HG03575 (cell line): ENCODE results near the gene HDHD2.
A peak's percentile ranks its signal among the peaks of the same experiment; 100 is the strongest.
"Not testable (repeated sequence)": the region's sequence is repeated elsewhere in the genome, so short reads cannot be mapped to it uniquely, and the experiment has no call there.

Source experiments
- ATAC-seq: cut with Tn5 transposase; IDR thresholded peaks from one replicate; pipeline ENCODE4 v1.9.1; 2021; ENCODE audit not compliant: unreplicated experiment, insufficient number of reproducible peaks, low FRiP score; ENCODE audit errors: extremely low read depth

HDHD2 gene, protein sequence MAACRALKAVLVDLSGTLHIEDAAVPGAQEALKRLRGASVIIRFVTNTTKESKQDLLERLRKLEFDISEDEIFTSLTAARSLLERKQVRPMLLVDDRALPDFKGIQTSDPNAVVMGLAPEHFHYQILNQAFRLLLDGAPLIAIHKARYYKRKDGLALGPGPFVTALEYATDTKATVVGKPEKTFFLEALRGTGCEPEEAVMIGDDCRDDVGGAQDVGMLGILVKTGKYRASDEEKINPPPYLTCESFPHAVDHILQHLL

DNA sequence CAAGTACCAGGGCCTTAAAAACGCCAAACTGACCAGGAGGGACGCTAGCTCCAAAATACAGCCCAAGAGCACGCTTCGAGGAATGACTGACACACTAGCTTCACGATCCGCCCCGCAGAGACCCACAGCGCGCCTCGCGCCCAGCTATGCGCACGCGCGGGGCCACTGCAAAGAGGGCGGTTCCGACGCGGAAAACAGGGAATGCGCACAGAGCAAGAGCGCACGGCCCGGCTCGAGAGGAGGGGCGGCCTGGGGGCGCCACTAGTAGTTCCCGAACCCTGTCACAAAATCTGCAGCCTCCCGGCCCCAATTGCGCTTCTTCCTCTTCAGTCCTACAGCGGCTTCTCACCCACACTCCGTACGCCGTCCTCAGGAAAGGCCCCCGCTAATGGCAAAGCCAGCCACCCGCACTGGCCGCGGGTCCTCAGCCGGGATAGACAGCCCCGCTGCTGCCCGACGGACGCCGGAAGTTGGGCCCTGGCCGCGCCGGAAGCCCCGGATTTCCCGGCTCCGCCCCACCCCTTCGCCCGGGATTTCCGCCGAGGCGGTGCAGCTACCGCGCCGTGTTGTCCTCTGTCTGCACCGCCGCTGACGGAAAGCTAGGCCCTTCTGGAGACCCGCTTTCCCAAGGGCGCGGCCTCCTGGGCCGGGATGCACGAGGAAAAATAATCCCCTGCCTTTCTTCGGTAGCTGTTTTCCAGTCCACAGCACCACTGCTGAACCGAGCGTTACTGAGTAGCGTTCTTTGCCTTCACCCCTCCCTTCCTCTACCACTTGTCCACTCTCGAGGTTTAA, at the start of gene HDHD2:
Gene HDHD2 (minus strand): TSS at position 472 of the 795 bp plus-strand sequence. CDS start 14,061 bp downstream, outside the sequence.
- no peak for ATAC-seq

DNA sequence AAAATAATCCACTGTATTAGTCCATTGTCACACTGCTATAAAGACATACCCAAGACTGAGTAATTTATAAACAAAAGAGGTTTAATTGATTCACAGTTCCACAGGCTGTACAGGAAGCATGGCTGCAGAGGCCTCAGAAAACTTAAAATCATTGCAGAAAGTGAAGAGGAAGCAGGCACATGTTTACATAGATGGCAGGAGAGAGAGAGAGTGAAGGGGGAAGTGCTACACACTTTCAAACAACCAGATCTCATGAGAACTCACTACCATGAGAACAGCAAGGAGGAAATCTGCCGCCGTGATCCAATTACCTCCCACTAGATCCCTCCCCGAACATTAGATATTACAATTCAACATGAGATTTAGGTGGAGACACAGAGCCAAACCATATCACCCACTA, 45.7 kb upstream of the HDHD2 start:
- ATAC-seq = not testable (repeated sequence)

DNA sequence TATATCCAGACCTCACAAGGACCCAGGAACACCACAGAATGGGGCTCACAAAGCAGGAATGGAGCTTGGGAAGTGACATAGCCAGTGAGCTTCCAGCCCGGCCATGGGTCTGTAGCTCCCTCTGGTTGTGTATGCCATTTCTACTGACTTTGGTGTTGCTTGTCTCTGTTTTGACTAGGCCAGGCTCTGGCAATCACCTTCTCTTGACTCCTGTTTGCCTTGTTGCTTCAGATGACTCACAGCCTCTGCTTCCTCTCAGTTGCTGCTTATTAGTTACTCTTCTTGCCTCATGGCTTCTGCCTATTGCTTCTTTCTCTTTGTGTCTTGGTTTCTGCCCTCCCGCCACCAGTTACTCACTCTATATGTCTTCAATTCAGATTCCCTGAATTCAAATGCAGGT, 41.7 kb upstream of the HDHD2 start:
- no peak for ATAC-seq

DNA sequence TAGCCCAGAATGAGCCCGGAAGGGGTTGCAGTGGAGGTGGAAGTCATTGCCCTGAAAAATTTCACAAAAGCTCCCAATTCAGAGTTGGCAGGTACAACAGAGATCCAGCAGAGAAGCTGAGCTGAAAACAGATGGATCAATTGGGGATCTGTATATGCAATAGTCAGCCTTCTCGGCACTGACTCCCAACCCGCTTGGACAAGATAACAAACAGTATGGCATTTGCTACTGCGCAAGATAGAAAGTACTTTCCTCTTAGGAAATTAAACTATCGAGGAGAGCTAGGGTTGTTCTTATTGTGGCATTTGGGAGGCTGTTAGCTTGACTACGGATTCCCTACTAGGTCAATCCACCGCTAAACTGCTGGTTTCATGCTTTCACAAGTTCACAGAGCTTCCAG, 37.4 kb upstream of the HDHD2 start:
- ATAC-seq = no peak

DNA sequence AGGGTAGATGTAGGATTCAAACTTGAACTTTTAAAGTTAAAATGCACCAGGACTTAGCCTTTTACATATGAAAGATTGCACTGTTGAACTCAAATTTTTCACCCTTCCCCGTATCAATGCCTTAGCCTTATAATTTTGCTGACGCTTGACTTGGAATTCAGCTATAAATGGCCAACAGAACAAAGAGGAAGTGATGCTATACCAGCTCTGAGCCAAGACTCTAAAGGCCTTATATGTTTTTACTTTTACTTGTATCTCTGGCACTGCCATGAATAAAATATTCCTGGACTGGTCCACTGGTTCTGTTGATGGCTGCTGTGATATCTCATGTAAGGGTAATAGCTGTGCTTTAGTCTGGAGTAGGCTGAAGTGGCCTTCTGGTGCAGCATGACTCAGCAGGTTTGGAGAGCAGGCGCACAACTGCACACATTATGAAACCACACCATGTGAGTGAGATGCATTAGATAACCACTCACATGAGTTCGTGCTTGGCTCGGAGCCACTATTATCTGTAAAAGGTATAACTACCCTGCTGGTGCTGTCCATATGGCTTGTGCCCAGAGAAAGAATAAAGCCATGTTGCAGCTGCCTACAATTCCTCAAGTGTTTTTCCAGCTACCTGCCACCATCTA, 34.2 kb upstream of the HDHD2 start:
- no peak for ATAC-seq

DNA sequence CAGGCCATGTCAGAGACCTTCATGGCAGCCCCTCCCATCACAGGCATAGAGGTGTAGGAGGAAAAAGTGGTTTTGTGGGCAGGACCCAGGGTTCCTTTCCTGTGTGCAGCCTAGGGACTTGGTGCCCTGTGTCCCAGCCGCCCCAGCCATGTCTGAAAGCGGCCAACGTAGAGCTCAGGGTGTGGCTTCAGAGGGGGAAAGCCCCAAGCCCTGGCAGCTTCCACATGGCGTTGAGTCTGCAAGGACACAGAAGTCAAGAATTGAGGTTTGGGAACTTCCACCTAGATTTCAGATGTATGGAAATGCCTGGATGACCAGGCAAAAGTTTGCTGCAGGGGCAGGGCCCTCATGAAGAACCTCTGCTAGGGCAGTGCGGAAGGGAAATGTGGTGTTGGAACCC, 31.9 kb upstream of the HDHD2 start:
- ATAC-seq = not testable (repeated sequence)

DNA sequence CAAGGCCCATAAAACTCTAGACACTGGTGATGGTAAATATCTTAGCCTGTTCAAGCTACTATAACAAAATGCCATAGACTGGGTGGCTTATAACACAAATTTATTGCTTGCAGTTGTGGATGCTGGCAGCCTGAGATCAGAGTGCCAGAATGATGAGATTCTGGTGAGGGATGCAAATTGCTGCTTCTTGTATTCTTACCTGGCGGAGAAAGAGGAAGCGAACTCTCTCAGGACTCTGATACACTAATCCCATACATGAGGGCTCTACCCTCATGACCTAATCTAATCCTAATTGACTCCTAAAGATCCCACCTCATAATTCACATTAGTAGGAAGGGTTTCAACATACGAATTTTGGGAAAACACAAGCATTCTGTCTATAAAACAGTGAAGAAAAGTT, 30.5 kb upstream of the HDHD2 start:
- ATAC-seq = no peak

DNA sequence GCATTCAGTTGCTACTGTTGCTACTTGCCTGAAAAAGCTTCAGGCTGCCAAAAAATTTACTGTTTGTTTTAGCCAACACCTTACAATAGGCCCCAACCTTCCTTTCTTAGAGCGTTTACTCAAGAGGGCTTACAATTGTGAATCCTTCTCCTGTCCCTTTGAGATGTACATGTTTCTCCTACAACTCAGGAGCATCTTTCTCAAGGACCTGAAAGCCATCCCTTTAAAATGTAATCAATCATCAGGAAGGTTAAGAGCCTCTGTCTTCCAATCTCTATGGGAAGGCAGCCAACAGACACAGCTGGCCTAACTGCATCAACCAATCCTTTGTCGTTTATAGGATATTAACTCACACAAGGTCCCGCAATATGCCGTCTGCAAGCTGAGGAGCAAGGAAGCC, 29.2 kb upstream of the HDHD2 start:
- ATAC-seq = no peak

DNA sequence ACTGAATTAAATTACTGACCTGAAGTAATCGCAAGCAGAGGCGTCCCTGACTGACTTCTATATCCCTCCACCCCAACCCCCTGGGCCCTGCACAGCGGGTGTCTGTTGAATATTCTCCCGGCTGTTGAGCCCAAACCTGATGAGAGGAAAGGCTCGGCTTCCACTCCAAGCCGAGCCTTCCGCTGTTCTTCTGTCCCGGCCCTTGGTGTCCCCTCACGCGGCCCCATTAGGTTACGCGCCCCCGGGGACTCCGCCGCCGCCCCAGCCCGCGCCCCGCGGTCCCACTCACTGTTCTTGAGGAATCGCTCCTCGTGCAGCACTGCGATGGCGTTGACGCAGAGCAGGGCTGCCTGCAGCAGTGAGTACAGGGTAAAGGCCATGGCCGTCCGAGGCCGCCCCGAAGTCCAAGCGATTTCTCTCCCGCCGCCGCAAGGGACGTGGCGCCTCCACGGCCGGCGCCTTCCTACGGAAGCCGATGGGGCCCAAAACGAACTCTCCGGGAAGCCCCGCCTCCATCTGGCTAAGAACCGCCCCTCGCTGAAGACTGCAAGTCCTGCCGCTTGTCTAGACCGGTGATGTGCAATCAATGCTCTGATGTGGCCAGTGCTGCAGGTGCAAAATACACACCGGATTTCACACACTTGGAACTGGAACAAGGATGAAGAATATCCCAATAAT, 25.7 kb upstream of the HDHD2 start, which contains the start of gene IER3IP1:
Gene IER3IP1 (minus strand): TSS at position 467 of the 678 bp plus-strand sequence. CDS start 87 bp downstream, at position 380.
- no peak for ATAC-seq

DNA sequence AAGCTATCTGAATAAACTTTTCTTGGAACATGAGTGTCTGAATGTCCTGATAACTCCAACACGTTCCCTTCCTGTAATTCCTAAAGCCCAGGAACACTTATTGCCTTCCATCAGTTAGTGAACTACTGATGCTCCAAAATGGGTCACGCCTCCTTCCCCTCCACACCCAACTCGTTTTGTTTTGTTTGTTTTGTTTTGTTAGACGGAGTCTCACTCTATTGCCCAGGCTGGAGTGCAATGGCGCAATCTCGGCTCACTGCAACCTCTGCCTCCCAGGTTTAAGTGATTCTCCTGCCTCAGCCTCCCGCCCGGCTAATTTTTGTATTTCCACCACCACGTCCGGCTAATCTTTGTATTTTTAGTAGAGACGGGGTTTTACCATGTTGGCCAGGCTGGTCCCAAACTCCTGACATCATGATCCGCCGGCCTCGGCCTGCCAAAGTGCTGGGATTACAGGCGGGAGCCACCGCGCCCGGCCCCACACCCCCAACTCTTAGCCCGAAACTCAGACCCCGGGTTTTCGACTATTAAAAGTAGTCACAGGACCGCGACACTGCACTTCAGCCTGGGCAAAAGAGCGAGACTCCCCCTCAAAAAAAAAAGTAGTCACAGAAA, 25.1 kb upstream of the HDHD2 start:
- no peak for ATAC-seq

DNA sequence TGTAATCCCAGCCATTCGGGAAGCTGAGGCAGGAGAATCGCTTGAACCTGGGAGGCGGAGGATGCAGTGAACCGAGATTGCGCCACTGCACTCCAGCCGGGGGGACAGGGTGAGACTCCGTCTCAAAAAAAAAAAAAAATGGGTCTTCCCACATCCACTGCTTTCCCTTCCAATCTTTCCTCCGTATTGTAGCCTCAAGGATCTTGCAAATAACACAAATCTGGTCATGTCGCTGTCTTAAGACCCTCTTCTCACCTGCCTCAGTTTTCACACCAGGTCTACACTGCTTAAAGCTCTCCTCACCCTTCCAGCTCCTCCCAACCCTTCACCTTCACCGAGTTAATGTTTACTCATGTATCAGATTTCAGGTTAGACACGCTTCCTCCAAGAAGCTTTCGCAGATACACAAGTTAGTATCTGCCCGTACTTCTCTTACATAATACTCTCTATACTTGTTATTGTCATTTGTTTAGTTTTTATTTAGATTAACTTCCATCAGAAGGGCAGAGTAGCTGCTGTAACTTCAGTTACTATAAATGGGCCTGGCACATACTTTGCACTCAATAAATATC, 24.3 kb upstream of the HDHD2 start:
- no peak for ATAC-seq

DNA sequence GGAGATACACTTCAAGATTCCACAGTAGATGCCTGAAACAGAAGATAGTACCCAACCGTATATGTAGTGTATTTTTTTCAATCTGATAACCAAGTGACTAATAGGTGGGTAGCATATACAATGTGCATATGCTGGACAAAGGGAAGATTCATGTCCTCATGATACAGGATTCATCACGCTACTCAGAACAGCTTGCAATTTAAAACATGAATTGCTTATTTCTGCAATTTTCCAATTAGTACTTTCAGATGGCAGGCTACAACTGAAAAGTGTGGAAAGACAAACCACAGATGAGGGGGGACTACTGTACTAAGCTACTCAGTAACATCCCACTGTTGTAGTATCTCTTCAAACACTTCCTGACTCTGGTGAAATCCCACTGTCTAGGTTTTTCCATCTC, 22.2 kb upstream of the HDHD2 start:
- ATAC-seq = no peak

DNA sequence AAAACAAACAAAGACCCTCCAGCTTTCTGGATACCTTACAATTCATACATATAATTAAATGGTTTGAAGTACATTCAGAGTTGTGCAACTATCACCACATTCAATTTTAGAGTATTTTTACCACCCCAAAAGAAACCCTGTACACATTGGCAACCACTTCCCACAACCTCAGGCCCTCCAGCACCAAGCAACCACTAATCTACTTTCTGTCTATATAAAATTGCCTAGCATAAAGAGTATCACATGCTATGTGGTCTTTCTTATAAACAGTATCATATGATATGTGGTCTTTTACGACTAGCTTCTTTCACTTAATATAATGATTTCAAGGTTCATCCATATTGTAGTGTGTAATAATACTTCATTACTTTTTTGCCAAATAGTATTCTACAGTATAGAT, 18.6 kb upstream of the HDHD2 start:
- no peak for ATAC-seq

DNA sequence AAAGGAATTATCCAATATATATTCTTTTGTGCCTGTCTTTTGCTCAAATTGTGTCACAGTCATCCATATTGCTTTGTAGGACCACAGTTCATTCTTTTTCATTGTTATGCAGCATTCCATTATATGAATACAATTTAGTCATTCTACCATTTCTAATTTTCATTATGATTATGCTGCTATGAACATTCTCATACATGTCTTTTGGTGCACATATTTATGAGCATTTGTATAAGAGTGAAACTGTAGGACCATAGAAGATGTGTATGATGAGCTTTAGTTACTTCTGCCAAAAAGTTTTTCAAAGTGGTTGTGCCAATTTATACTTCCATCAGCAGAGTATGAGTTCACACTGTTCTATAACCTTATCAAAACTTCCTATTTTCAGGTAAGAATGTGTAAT, 18.2 kb upstream of the HDHD2 start:
- ATAC-seq = no peak

DNA sequence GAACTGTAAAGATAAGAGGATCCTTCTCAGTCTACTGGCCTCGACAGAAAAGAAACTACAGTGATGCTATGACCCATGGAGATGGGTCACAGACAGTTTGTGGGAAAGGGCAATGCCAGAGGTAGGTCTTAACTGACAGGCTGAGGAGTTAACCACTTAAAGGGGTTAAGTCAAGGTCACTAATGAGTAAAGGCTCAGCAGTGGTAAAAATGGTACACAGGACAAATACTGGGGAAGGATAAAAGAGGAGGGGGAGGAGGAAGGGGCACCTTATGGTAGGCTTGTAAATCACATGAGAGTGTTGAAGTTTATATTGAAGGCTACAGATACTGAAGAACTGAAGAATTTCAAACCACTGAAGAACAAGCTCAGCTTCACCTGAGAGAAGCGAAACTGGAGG, 16.0 kb upstream of the HDHD2 start:
- no peak for ATAC-seq

DNA sequence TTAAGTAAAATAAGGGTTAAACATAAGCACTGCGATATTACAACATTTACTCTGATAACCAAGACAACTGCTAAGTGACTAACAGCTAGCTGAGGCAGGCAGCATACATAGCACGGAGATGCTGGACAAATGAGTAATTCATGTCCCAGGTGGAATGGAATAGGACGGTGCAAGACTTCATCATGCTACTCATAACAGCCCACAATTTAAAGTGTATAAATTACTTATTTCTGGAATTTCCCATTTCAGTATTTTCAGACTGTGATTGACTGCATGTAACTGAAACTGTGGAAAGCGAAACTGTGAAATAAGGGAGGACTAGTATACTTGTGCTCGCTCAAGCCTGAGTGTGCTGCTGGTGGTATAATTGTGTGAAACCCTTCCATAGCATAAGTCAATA, 12.9 kb upstream of the HDHD2 start:
- ATAC-seq = peak; percentile 53

DNA sequence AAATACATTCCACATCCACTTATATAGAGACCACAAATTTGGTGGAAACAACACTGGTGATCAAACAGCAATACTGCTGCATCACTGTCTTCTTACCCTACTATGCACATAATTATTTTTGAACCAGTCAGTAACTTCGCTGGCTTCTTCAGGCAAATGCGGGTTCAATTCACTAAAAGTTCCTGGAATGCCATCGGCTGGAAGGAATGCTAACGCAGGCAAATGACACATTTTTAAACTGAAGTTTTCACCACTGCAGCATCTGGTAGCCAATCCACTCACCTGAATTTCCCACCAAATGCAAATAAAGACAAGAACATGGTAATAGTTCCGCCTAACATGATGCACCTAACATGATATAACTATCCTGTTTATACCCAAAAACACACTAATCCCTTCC, 10.0 kb upstream of the HDHD2 start:
- no peak for ATAC-seq

DNA sequence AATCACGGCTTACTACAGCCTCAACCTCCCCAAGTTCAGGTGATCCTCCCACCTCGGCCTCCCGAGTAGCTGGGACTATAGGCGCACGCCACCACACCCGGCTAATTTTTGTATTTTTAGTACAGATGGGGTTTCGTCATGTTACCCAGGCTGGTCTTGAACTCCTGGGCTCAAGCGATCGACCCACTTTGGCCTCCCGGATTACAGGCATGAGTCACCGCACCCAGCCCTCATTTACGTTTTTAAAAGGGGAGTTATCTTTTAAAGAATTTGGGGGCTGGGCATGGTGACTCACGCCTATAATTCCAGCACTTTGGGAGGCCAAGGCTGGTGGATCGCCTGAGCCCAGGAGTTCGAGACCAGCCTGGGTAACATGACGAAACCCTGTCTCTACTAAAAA, 8.1 kb upstream of the HDHD2 start:
- ATAC-seq = not testable (repeated sequence)

DNA sequence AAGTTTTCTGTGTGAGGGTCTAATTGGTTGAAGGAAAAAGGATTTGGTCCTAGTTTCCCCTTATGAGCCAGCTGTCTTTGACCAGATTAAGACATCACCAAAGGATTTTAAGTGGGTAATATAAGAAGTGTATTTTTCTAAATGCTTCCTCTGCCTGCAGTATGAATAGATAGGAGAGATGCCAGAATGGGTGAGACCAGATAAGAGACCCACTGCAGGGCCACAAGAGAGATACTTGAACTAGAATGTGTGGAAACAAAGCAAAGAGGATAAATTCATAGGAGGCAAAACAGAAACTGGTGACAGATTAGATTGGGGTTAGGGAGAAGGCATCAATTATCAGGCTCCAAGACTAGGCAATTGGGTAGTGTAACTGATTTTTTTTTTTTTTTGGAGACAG, 1.1 kb upstream of the HDHD2 start:
- ATAC-seq = no peak
